WTC11 (cell line): ENCODE data around the gene QARS1. TPM values are rescaled to one million over a fixed set of nuclear protein-coding genes. Genes with fewer than 3 reads are reported as not detected.

ENCODE experiments used
- ATAC-seq: fragments of 200-7000 bp; cut with Tn5 transposase; 2 replicates; pipeline ENCODE4 v1.10.0; 2021; ENCODE audit warnings: mild to moderate bottlenecking, moderate library complexity
- CTCF ChIA-PET: fragments of 300-600 bp; sonication (Branson Sonifier 250); formaldehyde crosslinking; loops from one replicate; lab custom pipeline; 2021; ENCODE audit warnings: antibody characterized with exemption; lab: Charles Lee
- POLR2A ChIA-PET: fragments of 350-600 bp; sonication (Branson Sonifier 250); formaldehyde crosslinking; loops from one replicate; lab custom pipeline; 2021; ENCODE audit warnings: antibody characterized with exemption; lab: Charles Lee
- DNase-seq: peaks from one replicate; pipeline ENCODE4 v3.0.0; 2021; ENCODE audit warnings: low spot score
- H3K27ac Mint-ChIP-seq: 2 replicates; pipeline ENCODE4 v1.8.0; 2021; ENCODE audit warnings: mixed read lengths
- H3K27me3 Mint-ChIP-seq: 2 replicates; pipeline ENCODE4 v1.8.0; 2021; ENCODE audit warnings: low read depth, mild to moderate bottlenecking, moderate library complexity, mixed read lengths
- H3K36me3 Mint-ChIP-seq: 2 replicates; pipeline ENCODE4 v1.8.0; 2021; ENCODE audit warnings: mixed read lengths
- H3K4me1 Mint-ChIP-seq: 2 replicates; pipeline ENCODE4 v1.8.0; 2022; ENCODE audit warnings: mixed read lengths
- H3K4me3 Mint-ChIP-seq: 2 replicates; pipeline ENCODE4 v1.8.0; 2021; ENCODE audit warnings: mild to moderate bottlenecking, moderate library complexity, mixed read lengths
- H3K9me3 Mint-ChIP-seq: 2 replicates; pipeline ENCODE4 v1.8.0; 2021; ENCODE audit warnings: mixed read lengths
- AR ChIP-seq: fragments of 250-450 bp; sonication (Bioruptor Pico); IDR thresholded peaks from 2 replicates; pipeline ENCODE4 v1.9.0; 2021; ENCODE audit warnings: mild to moderate bottlenecking
- CREB1 ChIP-seq: sonication (generic); formaldehyde crosslinking; IDR thresholded peaks from 2 replicates; pipeline ENCODE4 v1.8.0; 2023; ENCODE audit warnings: mild to moderate bottlenecking, missing genetic modification reagents
- E2F4 ChIP-seq: sonication (generic); formaldehyde crosslinking; IDR thresholded peaks from 2 replicates; pipeline ENCODE4 v1.8.1; 2022; ENCODE audit warnings: low read depth, mild to moderate bottlenecking, moderate library complexity, missing genetic modification reagents, borderline replicate concordance
- ETV6 ChIP-seq: sonication (generic); formaldehyde crosslinking; IDR thresholded peaks from 2 replicates; pipeline ENCODE4 v1.8.1; 2022; ENCODE audit warnings: mild to moderate bottlenecking, missing genetic modification reagents
- FOXJ3 ChIP-seq: sonication (generic); formaldehyde crosslinking; IDR thresholded peaks from 2 replicates; pipeline ENCODE4 v1.9.0; 2021; ENCODE audit warnings: missing genetic modification reagents, mild to moderate bottlenecking, borderline replicate concordance
- FOXK1 ChIP-seq: sonication (generic); formaldehyde crosslinking; IDR thresholded peaks from 2 replicates; pipeline ENCODE4 v1.8.0; 2022; ENCODE audit warnings: mild to moderate bottlenecking, moderate library complexity, missing genetic modification reagents
- FOXP1 ChIP-seq: sonication (generic); formaldehyde crosslinking; IDR thresholded peaks from 2 replicates; pipeline ENCODE4 v1.8.0; 2022; ENCODE audit warnings: missing genetic modification reagents, mild to moderate bottlenecking, moderate library complexity, borderline replicate concordance
- FOXP4 ChIP-seq: sonication (generic); formaldehyde crosslinking; IDR thresholded peaks from 2 replicates; pipeline ENCODE4 v1.8.0; 2022; ENCODE audit warnings: mild to moderate bottlenecking, missing genetic modification reagents
- HMGXB4 ChIP-seq: sonication (generic); formaldehyde crosslinking; IDR thresholded peaks from 2 replicates; pipeline ENCODE4 v1.8.1; 2023; ENCODE audit warnings: mild to moderate bottlenecking, moderate library complexity, missing genetic modification reagents
- IRF1 ChIP-seq: sonication (generic); formaldehyde crosslinking; IDR thresholded peaks from 2 replicates; pipeline ENCODE4 v1.8.0; 2023; ENCODE audit warnings: missing genetic modification reagents
- IRF2 ChIP-seq: sonication (generic); formaldehyde crosslinking; IDR thresholded peaks from 2 replicates; pipeline ENCODE4 v1.8.0; 2022; ENCODE audit warnings: low read depth, missing genetic modification reagents, borderline replicate concordance
- JAZF1 ChIP-seq: fragments of 250-450 bp; sonication (Bioruptor Pico); IDR thresholded peaks from 2 replicates; pipeline ENCODE4 v1.9.0; 2021; ENCODE audit warnings: moderate library complexity, mild to moderate bottlenecking, inconsistent platforms
- NFYB ChIP-seq: sonication (generic); formaldehyde crosslinking; conservative IDR thresholded peaks from 2 replicates; pipeline ENCODE4 v1.8.0; 2022; ENCODE audit warnings: low read depth, missing genetic modification reagents
- NR2C2 ChIP-seq: sonication (generic); formaldehyde crosslinking; IDR thresholded peaks from 2 replicates; pipeline ENCODE4 v1.8.0; 2022; ENCODE audit warnings: mild to moderate bottlenecking, missing genetic modification reagents
- PREB ChIP-seq: sonication (generic); formaldehyde crosslinking; IDR thresholded peaks from 2 replicates; pipeline ENCODE4 v1.8.1; 2022; ENCODE audit warnings: mild to moderate bottlenecking, missing genetic modification reagents, moderate library complexity, borderline replicate concordance
- USF2 ChIP-seq: sonication (generic); formaldehyde crosslinking; IDR thresholded peaks from 2 replicates; pipeline ENCODE4 v1.8.1; 2023; ENCODE audit warnings: mild to moderate bottlenecking, missing genetic modification reagents, moderate library complexity
- ZNF281 ChIP-seq: sonication (generic); formaldehyde crosslinking; IDR thresholded peaks from 2 replicates; pipeline ENCODE4 v1.8.0; 2023; ENCODE audit warnings: mild to moderate bottlenecking, missing genetic modification reagents
- ZNF416 ChIP-seq: fragments of 250-450 bp; sonication (Bioruptor Pico); IDR thresholded peaks from 2 replicates; pipeline ENCODE4 v1.9.0; 2021; ENCODE audit warnings: mild to moderate bottlenecking, inconsistent platforms
- ZNF512 ChIP-seq: sonication (generic); formaldehyde crosslinking; IDR thresholded peaks from 2 replicates; pipeline ENCODE4 v1.8.1; 2022; ENCODE audit warnings: missing genetic modification reagents, borderline replicate concordance
- total RNA-seq: library from RNA; stranded (reverse); gene quantifications from 3 replicates; pipeline ENCODE4 v1.2.3, GENCODE V29; 2021

The QARS1 gene
- total RNA-seq, 1 experiment from 2014 or later, result 471 TPM

GRCh38 chr3:49119036-49119435, 14.5 kb upstream of the QARS1 start:
- Mint-ChIP-seq H3K4me3 (peak overlapping the region; percentile 82), H3K27ac (no peak overlapping the region), H3K27me3 (no peaks in the 10 kb centered on the region), H3K36me3 (peaks cover 38% of the 10 kb centered on the region)
- CTCF ChIA-PET, result interaction anchor here (0.7 kb wide), 1 partner anchor 11 kb away, joined by 3 read pairs; no protein-coding TSS in a partner anchor
- ATAC-seq, result no peak
- POLR2A ChIA-PET, result interaction anchor here (0.5 to 2.7 kb wide), 2 partner anchors 25 to 40 kb away, joined by 6 to 20 read pairs; partner anchors contain the start of gene QRICH1
- no peak for TF ChIP-seq FOXP1 (CRISPR knock-in tag)
- no peak for TF ChIP-seq FOXJ3 (CRISPR knock-in tag)
- TF ChIP-seq IRF2 (CRISPR knock-in tag), result no peak
- no peak for TF ChIP-seq FOXK1 (CRISPR knock-in tag)
- no peak for TF ChIP-seq CREB1 (CRISPR knock-in tag)
- TF ChIP-seq JAZF1 (CRISPR knock-in tag), result no peak
- TF ChIP-seq, all 79 proteins: peak for 0
- no peak for DNase-seq
- Mint-ChIP-seq H3K4me1 (peaks cover 4% of the 10 kb centered on the region), H3K9me3 (no peaks in the 10 kb centered on the region)

GRCh38 chr3:49112262-49112661, 7.7 kb upstream of the QARS1 start:
- DNase-seq, result no peak
- Mint-ChIP-seq H3K27me3 (no peaks in the 10 kb centered on the region), H3K36me3 (peaks cover 48% of the 10 kb centered on the region), H3K9me3 (no peaks in the 10 kb centered on the region), H3K27ac (no peak overlapping the region), H3K4me1 (no peaks in the 10 kb centered on the region), H3K4me3 (no peak overlapping the region)
- ChIA-PET POLR2A (no interaction called here), CTCF (no interaction called here)
- ATAC-seq, result peak; percentile 30; the same call in 1 of the 2 replicates
- TF ChIP-seq AR (CRISPR knock-in tag) (no peak), ZNF512 (no peak), FOXP4 (CRISPR knock-in tag) (no peak), NFYB (CRISPR knock-in tag) (no peak), ETV6 (CRISPR knock-in tag) (no peak), ZNF281 (CRISPR knock-in tag) (no peak), ZNF416 (CRISPR knock-in tag) (no peak), PREB (CRISPR knock-in tag) (no peak), NR2C2 (no peak), HMGXB4 (CRISPR knock-in tag) (no peak), E2F4 (CRISPR knock-in tag) (no peak), FOXP1 (CRISPR knock-in tag) (no peak), IRF1 (CRISPR knock-in tag) (no peak), USF2 (no peak)
